Measurements from ENCODE around the gene GALNT11. TPM values are rescaled to one million over a fixed set of nuclear protein-coding genes. Genes with fewer than 3 reads are reported as not detected.

The GALNT11 gene
- total RNA-seq, 1 donor from 2014 or later: 146 TPM

- intact Hi-C loops (cut with DNase I): no loop called here
- no peak for DNase-seq (ENCODE audit: low spot score in 2 of 2)
- Histone ChIP-seq H3K27me3 (no peaks in the 10 kb centered on the region), H3K4me1 (no peaks in the 10 kb centered on the region), H3K4me3 (no peak overlapping the region), H3K36me3 (peaks cover 40 to 78% of the 10 kb centered on the region in 2 donors), H3K9me3 (no peaks in the 10 kb centered on the region), H3K27ac (no peak overlapping the region)
- no peak for TF ChIP-seq CTCF (IDR thresholded peaks at IDR 0.05)
Measured at GRCh38 chr7:152128741-152129461, 103.4 kb downstream of the GALNT11 start.

- Histone ChIP-seq H3K4me3 (no peak overlapping the region), H3K9me3 (no peaks in the 10 kb centered on the region), H3K27me3 (no peaks in the 10 kb centered on the region), H3K36me3 (peaks cover 33 to 74% of the 10 kb centered on the region in 2 donors), H3K27ac (no peak overlapping the region), H3K4me1 (no peaks in the 10 kb centered on the region)
- no peak for TF ChIP-seq CTCF (IDR thresholded peaks at IDR 0.05)
- DNase-seq (ENCODE audit: low spot score in 2 of 2): no peak
- intact Hi-C loops (cut with DNase I): no loop called here
Measured at GRCh38 chr7:152129682-152130081, 104.2 kb downstream of the GALNT11 start.

- no peak for TF ChIP-seq CTCF (IDR thresholded peaks at IDR 0.05)
- no peaks in the 10 kb centered on the region for H3K4me1 ChIP-seq
- intact Hi-C loops (cut with DNase I): no loop called here
- H3K27me3 ChIP-seq: no peaks in the 10 kb centered on the region
- H3K4me3 ChIP-seq: no peak overlapping the region
- no peak for DNase-seq (ENCODE audit: low spot score in 2 of 2)
- no peaks in the 10 kb centered on the region for H3K9me3 ChIP-seq
- peaks cover 33 to 67% of the 10 kb centered on the region in 2 donors for H3K36me3 ChIP-seq
- no peak overlapping the region for H3K27ac ChIP-seq
Measured at GRCh38 chr7:152130658-152131590, 105.5 kb downstream of the GALNT11 start.

GRCh38 chr7:152131981-152132494 is 106.6 kb downstream of the GALNT11 start:
- Histone ChIP-seq H3K4me3 (no peak overlapping the region), H3K36me3 (peaks cover 31 to 66% of the 10 kb centered on the region in 2 donors), H3K27ac (no peak overlapping the region), H3K4me1 (no peaks in the 10 kb centered on the region), H3K27me3 (no peaks in the 10 kb centered on the region), H3K9me3 (no peaks in the 10 kb centered on the region)
- intact Hi-C loops (cut with DNase I): no loop called here
- no peak for DNase-seq (ENCODE audit: low spot score in 2 of 2)
- TF ChIP-seq CTCF (IDR thresholded peaks at IDR 0.05): no peak

- H3K27ac ChIP-seq: no peak overlapping the region
- peaks cover 32 to 64% of the 10 kb centered on the region in 2 donors for H3K36me3 ChIP-seq
- H3K4me1 ChIP-seq: no peaks in the 10 kb centered on the region
- DNase-seq (ENCODE audit: low spot score in 2 of 2): no peak
- H3K9me3 ChIP-seq: no peaks in the 10 kb centered on the region
- no peak for TF ChIP-seq CTCF (IDR thresholded peaks at IDR 0.05)
- H3K27me3 ChIP-seq: no peaks in the 10 kb centered on the region
- no peak overlapping the region for H3K4me3 ChIP-seq
- intact Hi-C loops (cut with DNase I): no loop called here
Measured at GRCh38 chr7:152132812-152133211, 107.3 kb downstream of the GALNT11 start.

Measured in ascending aorta (tissue), 2 donors.